ENCODE data around the gene KCNK17. TPM values are rescaled to one million over a fixed set of nuclear protein-coding genes. Genes with fewer than 3 reads are reported as not detected.

Gene KCNK17
- total RNA-seq, 2 experiments from 2014 or later = not detected

DNA sequence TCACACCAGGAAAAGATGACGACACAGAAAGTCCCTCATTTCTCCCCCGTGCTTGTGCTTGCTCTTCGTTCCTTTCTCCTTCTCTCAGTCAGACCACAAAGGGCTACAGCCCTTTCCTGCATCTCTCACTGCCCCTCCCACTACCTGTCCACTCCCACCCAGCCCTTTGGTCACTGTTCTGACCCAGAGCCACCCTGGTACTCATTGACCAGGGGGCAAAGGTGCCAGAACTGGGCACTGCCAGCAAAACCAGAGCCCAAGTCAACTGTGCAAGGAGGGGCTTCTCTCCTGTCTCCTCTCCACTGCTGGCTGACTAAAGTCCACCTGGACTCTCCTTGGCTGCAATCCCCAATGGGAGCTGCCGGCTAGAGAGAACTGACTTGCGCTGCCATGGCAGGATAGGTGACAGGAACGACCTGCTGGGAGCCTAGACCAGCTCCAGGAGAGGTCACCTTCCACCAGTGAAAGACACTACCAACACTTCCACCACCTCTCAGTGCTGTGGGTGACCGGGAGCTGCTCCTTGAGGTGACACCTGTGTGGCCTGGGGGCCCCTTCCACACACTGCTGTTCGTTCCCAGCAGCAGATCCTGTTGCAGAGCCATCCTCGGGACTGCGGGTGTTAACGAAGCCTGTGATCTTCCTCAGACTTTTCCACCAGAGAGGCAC is 32.8 kb downstream of the KCNK17 start:
- H3K27ac Mint-ChIP-seq = no peak overlapping the region
- no peak for TF ChIP-seq CTCF (IDR thresholded peaks at IDR 0.05)
- H3K9me3 Mint-ChIP-seq = no peaks in the 10 kb centered on the region
- ChIA-PET POLR2A (no interaction called here), CTCF (no interaction called here)
- no peak for DNase-seq
- no peaks in the 10 kb centered on the region for H3K36me3 Mint-ChIP-seq (ENCODE audit: low read depth)
- H3K4me1 Mint-ChIP-seq (ENCODE audit: low read depth) = no peaks in the 10 kb centered on the region
- no peak for ATAC-seq
- H3K4me3 Mint-ChIP-seq = no peak overlapping the region
- peaks cover 1% of the 10 kb centered on the region for H3K27me3 Mint-ChIP-seq
- intact Hi-C loops (cut with micrococcal nuclease) = no loop called here

DNA sequence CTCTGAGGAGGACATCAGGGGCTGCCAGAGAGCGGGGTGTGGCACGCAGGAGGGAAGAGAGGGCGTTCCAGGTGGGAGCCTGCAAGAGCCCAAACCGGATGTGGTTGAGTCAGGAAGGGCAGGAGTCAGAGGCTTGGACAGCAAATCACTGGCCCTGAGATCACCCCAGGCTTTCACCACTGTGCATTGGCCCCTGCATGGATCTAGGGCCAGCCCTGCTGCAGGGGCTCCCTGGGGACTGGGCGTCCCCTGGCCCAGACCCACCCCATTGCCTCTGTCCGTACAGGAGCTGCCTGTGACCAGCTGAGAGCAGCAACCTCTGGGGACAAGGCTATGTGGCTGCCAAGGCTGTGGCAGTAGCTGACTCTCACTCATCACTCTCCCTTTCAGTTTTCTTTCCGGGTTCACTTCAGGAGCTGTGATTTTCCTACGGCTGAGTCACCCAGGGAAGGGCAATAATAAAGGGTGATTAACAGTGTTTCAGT is 33.9 kb downstream of the KCNK17 start:
- DNase-seq = no peak
- no peak overlapping the region for H3K4me3 Mint-ChIP-seq
- ChIA-PET POLR2A (interaction anchor here (0.7 kb wide), 1 partner anchor 12 kb away, joined by 3 read pairs; no protein-coding TSS in a partner anchor), CTCF (interaction anchor here (0.6 to 1.5 kb wide), 2 partner anchors 23 to 192 kb away, joined by 3 to 4 read pairs; no protein-coding TSS in a partner anchor)
- no peaks in the 10 kb centered on the region for H3K36me3 Mint-ChIP-seq (ENCODE audit: low read depth)
- no peak for ATAC-seq
- intact Hi-C loops (cut with micrococcal nuclease) = no loop called here
- no peak for TF ChIP-seq CTCF (IDR thresholded peaks at IDR 0.05)
- H3K4me1 Mint-ChIP-seq (ENCODE audit: low read depth) = no peaks in the 10 kb centered on the region
- H3K27ac Mint-ChIP-seq = no peak overlapping the region
- H3K27me3 Mint-ChIP-seq = peaks cover 1% of the 10 kb centered on the region
- H3K9me3 Mint-ChIP-seq = no peaks in the 10 kb centered on the region

GRCh38 chr6:39279539-39279938 is 34.7 kb downstream of the KCNK17 start:
- no peak for ATAC-seq
- no peak for DNase-seq
- Mint-ChIP-seq H3K4me1 (ENCODE audit: low read depth) (no peaks in the 10 kb centered on the region), H3K27ac (no peak overlapping the region), H3K4me3 (no peak overlapping the region), H3K27me3 (peaks cover 1% of the 10 kb centered on the region), H3K36me3 (ENCODE audit: low read depth) (no peaks in the 10 kb centered on the region), H3K9me3 (no peaks in the 10 kb centered on the region)
- ChIA-PET POLR2A (interaction anchor here (0.7 kb wide), 1 partner anchor 11 kb away, joined by 3 read pairs; no protein-coding TSS in a partner anchor), CTCF (interaction anchor here (0.6 to 1.5 kb wide), 2 partner anchors 23 to 192 kb away, joined by 3 to 4 read pairs; no protein-coding TSS in a partner anchor)
- no peak for TF ChIP-seq CTCF (IDR thresholded peaks at IDR 0.05)
- intact Hi-C loops (cut with micrococcal nuclease) = no loop called here

GRCh38 chr6:39276379-39276995 is 37.7 kb downstream of the KCNK17 start:
- no peak for DNase-seq
- Mint-ChIP-seq H3K9me3 (no peaks in the 10 kb centered on the region), H3K27me3 (no peaks in the 10 kb centered on the region), H3K4me1 (ENCODE audit: low read depth) (no peaks in the 10 kb centered on the region), H3K27ac (no peak overlapping the region), H3K4me3 (no peak overlapping the region), H3K36me3 (ENCODE audit: low read depth) (no peaks in the 10 kb centered on the region)
- TF ChIP-seq CTCF (IDR thresholded peaks at IDR 0.05) = no peak
- ChIA-PET POLR2A (no interaction called here), CTCF (interaction anchor here (1.2 kb wide), 1 partner anchor 27 kb away, joined by 3 read pairs; no protein-coding TSS in a partner anchor)
- ATAC-seq = no peak
- intact Hi-C loops (cut with micrococcal nuclease) = no loop called here

GRCh38 chr6:39274903-39275302 is 39.3 kb downstream of the KCNK17 start:
- H3K36me3 Mint-ChIP-seq (ENCODE audit: low read depth) = no peaks in the 10 kb centered on the region
- POLR2A ChIA-PET = no interaction called here
- H3K27ac Mint-ChIP-seq = no peak overlapping the region
- no peak overlapping the region for H3K4me3 Mint-ChIP-seq
- H3K4me1 Mint-ChIP-seq (ENCODE audit: low read depth) = no peaks in the 10 kb centered on the region
- no peaks in the 10 kb centered on the region for H3K9me3 Mint-ChIP-seq
- DNase-seq (no peak), ATAC-seq (no peak)
- intact Hi-C loops (cut with micrococcal nuclease) = no loop called here
- CTCF ChIA-PET = interaction anchor here (1.2 kb wide), 1 partner anchor 108 kb away, joined by 4 read pairs; no protein-coding TSS in a partner anchor
- no peak for TF ChIP-seq CTCF (IDR thresholded peaks at IDR 0.05)
- no peaks in the 10 kb centered on the region for H3K27me3 Mint-ChIP-seq

Measured in activated CD8-positive, alpha-beta T cell treated with anti-CD3 and anti-CD28 coated beads for 36 hours (primary cell).